Measurements from ENCODE around the gene ASGR2. TPM values are rescaled to one million over a fixed set of nuclear protein-coding genes. Genes with fewer than 3 reads are reported as not detected.

The ASGR2 gene
- total RNA-seq, 1 donor from 2014 or later, result not detected

- DNase-seq (ENCODE audit: low read depth) (peak; percentile 74), FAIRE-seq (no peak)
- H3K36me3 ChIP-seq (ENCODE audit: control insufficient read depth, insufficient read depth, low read length), result no peaks in the 10 kb centered on the region
- TF ChIP-seq CTCF (IDR thresholded peaks at IDR 0.05; ENCODE audit: insufficient read depth, low read length, severe bottlenecking), result no peak
- no peaks in the 10 kb centered on the region for H3K27me3 ChIP-seq (ENCODE audit: control insufficient read depth, insufficient read depth, low read length)
- no peak overlapping the region for H3K4me3 ChIP-seq (ENCODE audit: low read depth, low read length)
Measured at GRCh38 chr17:7141824-7142223, 27.2 kb upstream of the ASGR2 start.

- DNase-seq (ENCODE audit: low read depth) (no peak), FAIRE-seq (peak; percentile 43)
- no peaks in the 10 kb centered on the region for H3K36me3 ChIP-seq (ENCODE audit: control insufficient read depth, insufficient read depth, low read length)
- TF ChIP-seq CTCF (IDR thresholded peaks at IDR 0.05; ENCODE audit: insufficient read depth, low read length, severe bottlenecking), result no peak
- H3K4me3 ChIP-seq (ENCODE audit: low read depth, low read length), result no peak overlapping the region
- no peaks in the 10 kb centered on the region for H3K27me3 ChIP-seq (ENCODE audit: control insufficient read depth, insufficient read depth, low read length)
Measured at GRCh38 chr17:7139400-7139799, 24.8 kb upstream of the ASGR2 start.

- TF ChIP-seq CTCF (IDR thresholded peaks at IDR 0.05; ENCODE audit: insufficient read depth, low read length, severe bottlenecking), result no peak
- DNase-seq (ENCODE audit: low read depth), result peak; percentile 20
- no peak for FAIRE-seq
- Histone ChIP-seq H3K4me3 (ENCODE audit: low read depth, low read length) (no peak overlapping the region), H3K36me3 (ENCODE audit: control insufficient read depth, insufficient read depth, low read length) (no peaks in the 10 kb centered on the region), H3K27me3 (ENCODE audit: control insufficient read depth, insufficient read depth, low read length) (no peaks in the 10 kb centered on the region)
Measured at GRCh38 chr17:7138800-7139381, 24.3 kb upstream of the ASGR2 start.

GRCh38 chr17:7137171-7137943 lies 22.7 kb upstream of the ASGR2 start:
- FAIRE-seq (no peak), DNase-seq (ENCODE audit: low read depth) (no peak)
- Histone ChIP-seq H3K27me3 (ENCODE audit: control insufficient read depth, insufficient read depth, low read length) (no peaks in the 10 kb centered on the region), H3K4me3 (ENCODE audit: low read depth, low read length) (no peak overlapping the region), H3K36me3 (ENCODE audit: control insufficient read depth, insufficient read depth, low read length) (no peaks in the 10 kb centered on the region)
- TF ChIP-seq CTCF (IDR thresholded peaks at IDR 0.05; ENCODE audit: insufficient read depth, low read length, severe bottlenecking), result no peak

- no peak for FAIRE-seq
- peak; percentile 57 for DNase-seq (ENCODE audit: low read depth)
- H3K36me3 ChIP-seq (ENCODE audit: control insufficient read depth, insufficient read depth, low read length), result no peaks in the 10 kb centered on the region
- H3K27me3 ChIP-seq (ENCODE audit: control insufficient read depth, insufficient read depth, low read length), result no peaks in the 10 kb centered on the region
- H3K4me3 ChIP-seq (ENCODE audit: low read depth, low read length), result no peak overlapping the region
- peak; percentile 73 for TF ChIP-seq CTCF (IDR thresholded peaks at IDR 0.05; ENCODE audit: insufficient read depth, low read length, severe bottlenecking)
Measured at GRCh38 chr17:7136266-7136877, 21.8 kb upstream of the ASGR2 start.

Measured in bronchial epithelial cell (primary cell).